Testis (tissue), 3 donors: ENCODE results near the gene CMPK1. TPM values are rescaled to one million over a fixed set of nuclear protein-coding genes. Genes with fewer than 3 reads are reported as not detected.
A peak's percentile ranks its signal among the peaks of the same experiment; 100 is the strongest.

Source experiments
- DNase-seq: peaks from one replicate; pipeline ENCODE4 v3.0.0-alpha.2; 2019
- H3K27ac ChIP-seq, 2 donors: fragments of 200-600 bp; sonication (generic); one replicate each; pipeline ENCODE4 v1.5.1; 2019
- H3K27me3 ChIP-seq: fragments of 200-600 bp; sonication (generic); one replicate; pipeline ENCODE4 v1.5.1; 2019
- H3K36me3 ChIP-seq: fragments of 200-600 bp; sonication (generic); one replicate; pipeline ENCODE4 v1.5.1; 2017; ENCODE audit warnings: low read depth; ENCODE audit errors: missing control alignments
- H3K4me1 ChIP-seq: fragments of 200-600 bp; sonication (generic); one replicate; pipeline ENCODE4 v1.5.1; 2019
- H3K4me3 ChIP-seq, 2 donors: fragments of 200-600 bp; sonication (generic); one replicate each; pipeline ENCODE4 v1.5.1; 2017 to 2019
- H3K9me3 ChIP-seq: fragments of 200-600 bp; sonication (generic); one replicate; pipeline ENCODE4 v1.5.1; 2017
- POLR2A ChIP-seq: fragments of 450-650 bp; IDR thresholded peaks from one replicate; pipeline ENCODE4 v1.6.1; 2017; ENCODE audit warnings: antibody characterized with exemption, mild to moderate bottlenecking, moderate library complexity
- WGBS, 2 donors: methylation state at CpG; one replicate each; pipeline ENCODE4 v1.1.5; 2018; 5-methylcytosine and 5-hydroxymethylcytosine counted together
- intact Hi-C: fragments of 100-400 bp; cut with DNase I; formaldehyde crosslinking; loops from one replicate; pipeline ENCODE4 v1.15.1; 2023; ENCODE audit warnings: low total_unique reads
- polyA plus RNA-seq: library from polyadenylated mRNA; stranded (reverse); fragments of 350-450 nt; fragmentation: Illumina TruSeq; extraction: RNeasy Lipid Tissue Mini Kit (QIAGEN cat#74804); gene quantifications from one replicate; pipeline ENCODE4 v1.2.3, GENCODE V29; 2014; ENCODE audit warnings: low read depth, low replicate concordance; ENCODE audit not compliant: insufficient read depth
- total RNA-seq, 2 donors: library from RNA; depleted of rRNA; stranded (reverse); fragments of >200 nt; gene quantifications; one replicate each; pipeline ENCODE4 v1.2.3, GENCODE V29; 2016
- TF ChIP-seq, protein P1 (sequence below), 3 experiments: fragments of 450-650 bp in 2 of 3; fragments of 200-600 bp in 1 of 3; sonication (generic) in 1 of 3; IDR thresholded peaks; one replicate each; pipeline ENCODE4 v1.5.1; 2016 to 2019; ENCODE audit warnings: antibody characterized with exemption in 3 of 3, mild to moderate bottlenecking in 2 of 3, moderate library complexity in 1 of 3

CMPK1 gene
- total and polyA plus RNA-seq, 3 donors from 2014 or later = 35.1 to 37.0 (median 36.1) TPM

DNA sequence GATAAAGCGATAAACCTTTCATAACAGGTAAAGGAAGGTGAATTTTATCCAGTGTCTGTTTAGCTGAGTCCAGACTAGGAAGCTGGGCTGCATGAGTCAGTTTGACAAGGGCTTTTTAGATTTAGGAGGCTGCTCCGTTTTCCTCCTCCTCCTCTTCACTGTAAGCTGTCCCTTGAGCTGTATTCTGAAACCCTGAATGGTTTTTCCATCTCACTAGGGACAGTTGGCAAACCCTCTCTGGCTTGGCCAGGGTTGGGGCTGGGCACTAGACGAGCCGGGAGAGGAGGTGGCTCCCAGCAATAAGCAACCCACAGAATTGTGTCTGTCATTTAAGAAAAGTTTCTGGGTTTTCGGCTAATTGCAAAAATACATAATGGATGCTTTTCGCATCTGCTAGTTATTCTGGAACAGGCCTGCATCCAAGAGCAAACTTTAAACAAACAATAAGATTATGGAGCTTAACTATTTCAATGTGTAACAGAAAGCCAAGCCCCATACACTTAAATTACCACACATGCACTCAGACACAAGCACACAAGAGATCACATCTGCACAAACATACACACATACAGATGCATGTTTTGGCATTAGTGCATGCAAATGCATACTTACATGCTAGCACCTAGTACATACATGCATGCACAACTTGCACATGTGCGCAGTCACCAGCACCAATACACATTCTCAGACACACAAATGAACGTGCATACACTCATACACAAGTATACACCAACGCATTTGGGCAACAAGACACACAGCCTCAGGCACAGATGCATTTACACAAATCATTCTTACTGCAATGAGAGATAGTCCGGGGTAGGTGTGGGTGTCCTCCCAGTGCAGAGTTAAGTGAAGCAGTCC lies 54.7 kb downstream of the CMPK1 start:
- Histone ChIP-seq H3K27me3 (no peaks in the 10 kb centered on the region), H3K4me3 (no peak overlapping the region), H3K27ac (no peak overlapping the region), H3K9me3 (no peaks in the 10 kb centered on the region), H3K4me1 (no peaks in the 10 kb centered on the region), H3K36me3 (no peaks in the 10 kb centered on the region)
- TF ChIP-seq POLR2A = no peak
- TF ChIP-seq, protein P1, sequence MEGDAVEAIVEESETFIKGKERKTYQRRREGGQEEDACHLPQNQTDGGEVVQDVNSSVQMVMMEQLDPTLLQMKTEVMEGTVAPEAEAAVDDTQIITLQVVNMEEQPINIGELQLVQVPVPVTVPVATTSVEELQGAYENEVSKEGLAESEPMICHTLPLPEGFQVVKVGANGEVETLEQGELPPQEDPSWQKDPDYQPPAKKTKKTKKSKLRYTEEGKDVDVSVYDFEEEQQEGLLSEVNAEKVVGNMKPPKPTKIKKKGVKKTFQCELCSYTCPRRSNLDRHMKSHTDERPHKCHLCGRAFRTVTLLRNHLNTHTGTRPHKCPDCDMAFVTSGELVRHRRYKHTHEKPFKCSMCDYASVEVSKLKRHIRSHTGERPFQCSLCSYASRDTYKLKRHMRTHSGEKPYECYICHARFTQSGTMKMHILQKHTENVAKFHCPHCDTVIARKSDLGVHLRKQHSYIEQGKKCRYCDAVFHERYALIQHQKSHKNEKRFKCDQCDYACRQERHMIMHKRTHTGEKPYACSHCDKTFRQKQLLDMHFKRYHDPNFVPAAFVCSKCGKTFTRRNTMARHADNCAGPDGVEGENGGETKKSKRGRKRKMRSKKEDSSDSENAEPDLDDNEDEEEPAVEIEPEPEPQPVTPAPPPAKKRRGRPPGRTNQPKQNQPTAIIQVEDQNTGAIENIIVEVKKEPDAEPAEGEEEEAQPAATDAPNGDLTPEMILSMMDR (IDR thresholded peaks at IDR 0.05) = no peak
- no peak for DNase-seq
- WGBS, 2 donors = 45 to 52% methylated on average over 10 of the region's 10 CpGs
- intact Hi-C loops = no loop called here

- peak; percentile 72 for DNase-seq
- 29 to 31% methylated on average over 3 of the region's 3 CpGs for WGBS, 2 donors
- H3K4me3 ChIP-seq = no peak overlapping the region
- intact Hi-C loops = no loop called here
- no peaks in the 10 kb centered on the region for H3K27me3 ChIP-seq
- no peak for TF ChIP-seq POLR2A
- TF ChIP-seq, protein P1 (IDR thresholded peaks at IDR 0.05) = peak; percentile 30 to 56 (median 44)
- no peaks in the 10 kb centered on the region for H3K9me3 ChIP-seq
- H3K27ac ChIP-seq = no peak overlapping the region
- H3K4me1 ChIP-seq = no peaks in the 10 kb centered on the region
- H3K36me3 ChIP-seq = no peaks in the 10 kb centered on the region
Measured at GRCh38 chr1:47388891-47389238, 55.3 kb downstream of the CMPK1 start.

DNA sequence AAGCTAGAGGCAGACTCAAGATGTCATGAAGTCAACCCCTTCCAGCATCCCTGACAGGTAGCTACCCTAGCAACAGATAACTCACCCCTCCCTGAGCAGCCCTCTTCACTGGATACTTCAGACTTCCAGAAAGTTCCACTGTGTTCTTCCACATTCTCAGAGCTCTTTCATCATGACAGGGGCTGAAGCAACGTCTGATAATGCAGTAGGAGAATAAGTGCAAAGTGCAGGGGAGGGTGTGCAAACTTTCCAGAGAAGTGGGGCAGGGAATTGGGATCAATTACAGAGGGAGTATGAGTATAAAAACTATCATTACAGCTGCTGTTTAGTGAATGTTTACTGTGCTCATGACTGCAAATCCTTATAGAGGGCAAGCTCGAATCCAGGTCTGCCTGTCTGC lies 56.1 kb downstream of the CMPK1 start:
- Histone ChIP-seq H3K27me3 (no peaks in the 10 kb centered on the region), H3K4me3 (no peak overlapping the region), H3K9me3 (no peaks in the 10 kb centered on the region), H3K27ac (no peak overlapping the region), H3K4me1 (no peaks in the 10 kb centered on the region), H3K36me3 (no peaks in the 10 kb centered on the region)
- TF ChIP-seq, protein P1 (IDR thresholded peaks at IDR 0.05) = no peak
- no peak for TF ChIP-seq POLR2A
- intact Hi-C loops = no loop called here
- no peak for DNase-seq
- 48 to 54% methylated on average over 2 of the region's 2 CpGs for WGBS, 2 donors

DNA sequence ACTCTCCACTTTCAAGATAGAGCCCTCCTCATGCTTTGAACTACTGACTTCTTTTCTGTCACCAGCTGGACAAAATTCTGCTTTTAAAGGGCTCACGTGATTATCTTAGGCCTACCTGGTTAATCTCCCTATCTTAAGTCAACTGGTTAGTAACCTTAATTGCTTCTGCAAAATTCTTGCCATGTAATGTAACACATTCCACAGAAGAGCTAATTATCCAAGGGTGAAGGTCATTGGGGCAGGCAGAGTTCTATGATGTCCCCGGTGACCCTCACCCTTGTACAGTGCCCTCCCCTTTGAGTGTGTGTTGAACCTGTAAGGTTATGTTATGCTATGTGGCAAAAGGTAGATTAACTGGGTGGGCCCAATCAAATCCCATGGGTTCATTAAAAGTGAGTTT lies 57.3 kb downstream of the CMPK1 start:
- intact Hi-C loops = no loop called here

More for the DNA sequence above, 57.3 kb downstream of the CMPK1 start:
- Histone ChIP-seq H3K27ac (no peak overlapping the region), H3K4me1 (no peaks in the 10 kb centered on the region), H3K27me3 (no peaks in the 10 kb centered on the region), H3K4me3 (no peak overlapping the region), H3K36me3 (no peaks in the 10 kb centered on the region), H3K9me3 (no peaks in the 10 kb centered on the region)
- no peak for DNase-seq
- WGBS, 2 donors = 70 to 79% methylated on average over 2 of the region's 2 CpGs
- TF ChIP-seq, protein P1 (IDR thresholded peaks at IDR 0.05) = no peak
- no peak for TF ChIP-seq POLR2A
